ENCODE data around the gene HEXD.

GRCh38 chr17:82408938-82409318 lies 9.2 kb upstream of the HEXD start:
- TF ChIP-seq POLR2AphosphoS5 (IDR thresholded peaks at IDR 0.05; ENCODE audit: insufficient read depth in 1 of 2, low read depth in 1 of 2) (no peak), POLR2A (IDR thresholded peaks at IDR 0.05) (no peak), CTCF (IDR thresholded peaks at IDR 0.05) (no peak)

Data from vagina (tissue), 2 donors.